NCI-H1436 (cell line): ENCODE data around the gene DHRS7C.

ENCODE experiments used
- DNase-seq: peaks from one replicate; lab custom pipeline; 2025; lab: John Stamatoyannopoulos, UW

Gene DHRS7C, protein sequence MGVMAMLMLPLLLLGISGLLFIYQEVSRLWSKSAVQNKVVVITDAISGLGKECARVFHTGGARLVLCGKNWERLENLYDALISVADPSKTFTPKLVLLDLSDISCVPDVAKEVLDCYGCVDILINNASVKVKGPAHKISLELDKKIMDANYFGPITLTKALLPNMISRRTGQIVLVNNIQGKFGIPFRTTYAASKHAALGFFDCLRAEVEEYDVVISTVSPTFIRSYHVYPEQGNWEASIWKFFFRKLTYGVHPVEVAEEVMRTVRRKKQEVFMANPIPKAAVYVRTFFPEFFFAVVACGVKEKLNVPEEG

DNA sequence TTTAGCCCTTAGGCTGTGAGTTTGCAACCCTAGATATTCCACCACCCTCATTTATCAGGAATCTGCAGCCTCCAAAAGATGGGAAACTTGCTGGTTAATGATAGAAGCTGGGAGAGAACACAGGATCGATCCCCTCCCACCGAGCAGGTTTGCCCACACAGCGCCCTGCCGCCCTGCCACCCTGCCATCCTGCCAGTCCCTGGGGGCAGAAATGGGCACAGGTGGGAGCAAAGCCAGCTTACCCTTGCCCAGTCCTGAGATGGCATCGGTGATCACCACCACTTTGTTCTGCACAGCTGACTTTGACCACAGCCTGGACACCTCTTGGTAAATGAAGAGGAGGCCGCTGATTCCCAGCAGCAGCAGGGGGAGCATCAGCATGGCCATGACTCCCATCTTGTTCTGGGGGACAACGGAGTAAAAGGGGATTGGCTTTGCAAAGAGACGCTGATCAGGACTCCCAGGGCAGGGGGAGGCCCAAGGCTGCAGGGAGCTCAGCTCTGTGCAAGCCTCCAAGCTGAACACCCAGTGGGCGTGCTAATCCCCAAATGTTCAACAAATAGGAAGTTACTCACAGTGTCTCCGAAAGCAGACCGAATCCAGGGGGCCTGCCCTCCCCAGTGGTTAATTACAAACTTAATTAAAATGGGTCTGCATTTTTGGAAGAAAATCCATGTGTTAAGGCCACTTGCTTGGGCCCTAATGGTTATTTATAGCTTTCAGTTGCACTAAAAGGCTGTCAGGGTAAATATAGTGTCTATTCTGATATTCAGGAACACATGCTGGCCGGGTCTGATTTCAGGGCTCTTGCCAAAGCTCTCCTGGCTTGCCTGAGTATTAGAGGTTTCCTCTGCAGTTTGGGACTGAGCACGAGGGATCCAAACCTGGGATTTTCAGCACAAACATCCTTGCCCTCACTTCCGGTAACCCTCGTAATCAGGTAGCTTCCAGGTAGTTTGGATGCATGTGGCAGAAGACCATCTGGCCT is at the start of gene DHRS7C:
TSS of gene DHRS7C (minus strand) at position 704 of the 988 bp plus-strand sequence. CDS start at position 396, 308 bp downstream.
- no peak for DNase-seq

DNA sequence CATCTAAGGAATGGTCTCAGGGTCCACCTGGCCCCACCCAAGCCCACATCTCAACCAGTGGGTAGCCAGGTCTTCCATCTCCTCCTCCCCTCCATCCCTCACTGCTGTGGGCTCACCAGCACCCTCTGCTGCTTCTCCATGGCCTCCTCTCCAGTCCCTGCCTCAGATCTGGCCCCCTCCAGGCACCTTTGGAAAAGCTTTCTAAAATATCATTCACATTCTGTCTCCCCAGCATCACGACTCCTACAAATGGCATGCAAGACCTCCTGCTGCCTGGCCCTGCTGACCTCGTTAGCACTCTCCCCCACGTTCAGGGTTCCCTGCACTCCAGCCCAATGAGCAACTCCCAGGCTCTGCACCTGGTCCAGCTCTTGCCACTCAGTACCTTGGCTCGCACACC is 48.0 kb upstream of the DHRS7C start:
- DNase-seq = no peak

DNA sequence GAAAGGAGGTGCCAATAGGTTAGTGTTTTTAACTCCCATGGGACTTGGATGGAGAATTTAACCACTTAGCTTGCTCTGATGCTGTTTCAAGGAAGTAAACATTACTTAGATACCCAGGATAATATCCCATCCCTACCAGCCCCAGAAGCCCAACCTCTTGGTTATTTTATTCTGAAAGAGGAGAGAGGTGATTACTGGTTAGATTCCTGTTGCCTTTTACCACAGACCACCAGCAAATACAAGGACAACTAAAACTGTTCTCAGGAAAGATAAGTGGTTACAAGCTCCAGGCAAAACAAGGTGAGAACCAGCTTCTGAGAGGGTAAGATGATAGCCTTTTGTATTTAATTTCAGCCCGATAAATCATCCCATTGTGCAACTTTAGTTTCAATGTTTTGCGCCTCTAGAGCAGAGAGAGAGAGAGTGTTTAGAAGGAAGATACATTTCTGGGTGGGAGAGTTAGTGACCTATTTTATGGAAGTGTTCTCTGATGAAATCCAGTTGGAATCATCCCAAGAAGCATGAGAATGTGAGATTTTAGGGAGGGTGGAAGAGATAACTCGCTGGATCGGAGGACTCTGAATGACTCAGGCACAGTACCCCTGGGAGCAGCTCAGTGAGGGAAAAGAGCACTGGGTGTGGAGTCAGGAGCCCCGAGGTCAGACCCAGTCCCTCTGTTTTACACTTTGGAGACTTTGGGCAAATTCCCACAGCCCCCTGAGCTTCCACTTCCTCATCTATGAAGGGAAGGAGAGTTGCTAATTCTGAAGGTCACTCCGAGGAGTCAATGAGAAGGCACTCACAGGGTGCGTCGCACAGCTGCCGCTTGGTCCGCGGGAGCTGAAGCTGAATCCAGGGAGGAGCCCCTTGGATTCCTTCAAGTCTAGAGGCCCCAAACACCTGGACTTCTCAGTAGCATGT is 46.4 kb upstream of the DHRS7C start:
- DNase-seq = no peak

DNA sequence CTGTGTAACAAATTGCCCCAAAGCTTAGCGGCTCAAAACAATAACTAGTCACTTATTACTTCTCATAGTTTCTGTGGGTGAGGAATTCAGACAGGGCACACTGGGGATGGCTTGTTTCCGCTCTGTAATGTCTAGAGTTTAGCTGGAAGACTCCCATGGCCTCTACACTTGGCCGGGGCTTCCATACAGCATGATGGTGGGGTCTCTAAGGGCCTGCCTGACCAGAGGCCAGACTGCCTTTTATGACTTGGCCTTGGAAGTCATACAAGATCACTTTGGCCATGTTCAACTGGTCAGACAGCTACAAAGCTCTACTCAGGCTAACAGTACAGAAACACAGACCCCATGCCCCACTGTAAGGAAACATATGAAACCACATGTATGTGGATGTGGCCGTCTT is 42.5 kb upstream of the DHRS7C start:
- no peak for DNase-seq

DNA sequence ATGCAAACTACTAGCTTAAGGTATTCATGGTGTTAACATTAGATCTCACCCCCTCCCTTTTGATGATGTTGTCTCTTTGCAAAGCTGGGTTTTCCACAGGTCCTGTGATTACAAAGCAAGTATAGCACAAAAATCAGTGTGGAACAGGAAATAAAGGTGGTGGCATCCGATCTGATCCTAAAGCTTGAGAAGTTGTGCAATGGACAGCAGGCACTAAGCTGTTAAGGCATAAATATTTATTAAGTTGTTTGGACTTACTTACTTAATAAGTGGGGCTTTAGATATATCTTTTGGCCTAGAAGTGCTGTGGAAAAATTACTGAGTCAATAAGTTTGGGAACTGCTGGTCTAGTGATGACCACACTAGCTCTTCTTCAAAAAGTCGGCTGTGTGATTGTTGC is 39.3 kb upstream of the DHRS7C start:
- DNase-seq = no peak

DNA sequence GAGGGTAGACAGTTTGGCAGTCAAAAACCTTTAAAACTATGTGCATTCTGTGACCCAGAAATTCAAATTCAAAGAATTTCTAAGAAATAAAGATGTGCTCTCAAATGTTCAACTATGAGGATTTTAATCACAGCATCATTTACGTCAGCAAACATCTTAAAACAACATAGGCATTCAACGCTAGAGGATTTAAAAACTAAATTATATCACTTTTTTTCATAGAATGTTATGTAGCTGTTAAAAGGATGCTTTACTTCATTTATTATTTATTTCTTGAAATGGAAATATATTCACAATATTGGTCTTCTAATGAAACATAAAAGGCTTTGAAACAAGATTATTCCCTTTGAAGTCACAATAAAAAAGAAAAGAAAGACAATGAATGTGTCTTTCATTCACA is 38.0 kb upstream of the DHRS7C start:
- no peak for DNase-seq

DNA sequence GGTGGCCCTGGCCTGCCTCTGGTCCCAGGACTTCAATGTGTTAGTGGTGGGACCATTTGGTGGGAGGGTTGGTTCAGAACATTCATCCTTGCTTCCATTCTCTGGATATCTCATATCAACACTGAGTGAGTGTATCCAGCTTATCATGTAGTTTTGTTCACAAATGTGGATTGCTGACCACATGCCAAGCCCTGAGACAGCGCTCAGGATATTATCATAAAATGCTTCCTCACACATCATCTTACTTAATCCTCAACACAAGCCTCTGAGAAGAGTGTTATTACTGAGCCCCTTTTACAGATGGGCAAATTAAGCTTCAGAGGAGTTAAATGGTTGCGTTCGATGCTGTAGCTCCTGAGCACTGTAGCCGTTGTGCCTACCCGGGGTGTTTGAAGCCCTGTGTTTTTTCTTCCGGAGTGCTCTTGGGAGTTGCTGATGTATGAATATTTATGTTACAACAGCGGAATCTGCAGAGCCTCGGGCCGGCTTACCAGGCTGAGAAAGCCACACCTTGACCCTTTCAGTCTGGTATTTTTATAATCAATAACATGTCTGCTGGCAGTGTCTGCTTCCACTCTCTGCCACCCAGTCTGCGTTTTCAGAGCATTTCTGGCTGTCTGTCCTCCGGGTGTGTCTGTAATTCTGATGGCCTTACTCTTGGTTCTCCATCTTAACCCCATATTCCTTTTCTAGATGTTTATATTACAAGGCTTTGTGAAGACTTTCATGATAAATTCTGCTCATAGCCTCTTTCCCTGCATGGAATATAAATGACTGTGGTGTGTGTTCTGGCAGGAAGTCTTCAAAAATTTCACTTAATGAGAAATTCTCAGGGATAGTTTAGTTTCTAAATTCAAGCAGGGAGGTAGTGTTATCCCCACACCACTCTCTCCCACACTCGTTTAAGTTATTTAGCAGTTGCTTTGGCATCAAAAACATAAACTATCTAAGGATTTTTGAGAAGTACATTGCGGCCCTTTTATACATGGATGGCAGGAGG is 37.2 kb upstream of the DHRS7C start:
- DNase-seq = no peak

DNA sequence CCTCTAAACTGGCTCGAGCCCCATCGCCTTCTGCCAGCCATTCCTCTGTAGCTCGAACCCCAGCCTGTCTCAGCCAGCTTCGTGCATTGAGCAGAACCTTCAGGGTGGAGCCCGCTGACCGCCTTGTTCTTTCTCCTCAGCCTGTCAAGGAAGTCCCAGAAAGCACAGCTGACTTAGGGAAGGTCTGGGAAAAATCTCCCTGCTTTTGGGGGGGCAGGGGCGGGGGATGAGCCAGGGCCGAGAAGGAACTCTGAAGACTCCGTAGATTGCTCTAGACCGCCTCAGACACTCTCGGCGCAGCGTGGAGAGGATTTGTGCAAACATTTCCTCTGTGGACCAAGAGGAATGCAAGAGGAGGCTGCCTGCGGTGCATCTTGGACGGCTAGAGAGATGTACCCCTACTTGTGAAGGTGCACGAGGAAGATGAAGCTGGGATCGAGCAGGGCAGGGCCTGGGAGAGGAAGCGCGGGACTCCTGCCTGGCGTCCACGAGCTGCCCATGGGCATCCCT is 34.3 kb upstream of the DHRS7C start, which contains the start of gene GLP2R:
TSS of gene GLP2R (plus strand) at position 284 of the 510 bp plus-strand sequence. CDS start at position 424, 140 bp downstream.
- no peak for DNase-seq

DNA sequence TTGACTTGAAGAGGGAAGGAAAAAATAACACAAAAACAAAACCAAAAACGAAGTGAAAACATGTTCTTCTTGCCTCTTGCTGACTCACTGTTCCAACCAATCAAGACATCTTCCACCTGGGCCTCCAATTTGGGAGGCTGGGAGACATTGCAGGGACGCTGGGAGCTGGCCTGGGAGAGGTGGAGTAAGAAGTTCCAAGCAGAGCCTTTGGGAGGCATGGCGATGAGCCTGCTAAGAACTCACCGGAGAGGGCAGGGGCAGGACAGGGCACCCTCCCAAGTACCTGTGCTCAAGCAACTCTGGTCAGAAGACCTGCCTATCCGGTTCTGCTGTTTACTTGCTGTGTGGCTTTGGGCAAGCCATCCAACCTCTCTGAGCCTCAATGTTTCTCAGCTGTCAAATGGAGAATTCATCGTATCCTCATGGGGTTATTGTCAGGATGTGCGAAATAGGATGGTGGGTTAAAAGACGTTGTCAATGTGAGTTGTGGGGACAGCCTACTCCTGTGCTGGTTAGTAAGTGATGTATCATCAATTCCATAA is 33.5 kb upstream of the DHRS7C start:
- no peak for DNase-seq

DNA sequence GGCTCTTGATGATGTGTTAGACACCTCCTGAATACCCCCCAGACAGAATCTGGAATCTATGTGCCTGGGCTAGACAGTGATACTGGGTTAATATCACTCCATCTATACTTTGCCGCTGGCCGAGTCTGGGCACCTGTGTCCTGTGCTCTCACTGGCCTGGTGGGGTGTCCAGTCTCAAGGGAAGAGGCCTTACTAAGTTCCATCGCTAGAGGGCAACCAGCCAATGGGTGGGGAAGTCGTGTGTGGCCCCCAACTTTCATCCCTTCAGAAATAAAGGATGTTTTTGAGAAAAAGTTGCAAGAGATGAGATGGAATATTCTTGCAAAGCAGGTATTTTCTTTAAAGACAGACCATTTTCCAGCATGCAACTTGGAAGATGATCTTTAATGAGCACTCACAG is 32.7 kb upstream of the DHRS7C start:
- DNase-seq = no peak

DNA sequence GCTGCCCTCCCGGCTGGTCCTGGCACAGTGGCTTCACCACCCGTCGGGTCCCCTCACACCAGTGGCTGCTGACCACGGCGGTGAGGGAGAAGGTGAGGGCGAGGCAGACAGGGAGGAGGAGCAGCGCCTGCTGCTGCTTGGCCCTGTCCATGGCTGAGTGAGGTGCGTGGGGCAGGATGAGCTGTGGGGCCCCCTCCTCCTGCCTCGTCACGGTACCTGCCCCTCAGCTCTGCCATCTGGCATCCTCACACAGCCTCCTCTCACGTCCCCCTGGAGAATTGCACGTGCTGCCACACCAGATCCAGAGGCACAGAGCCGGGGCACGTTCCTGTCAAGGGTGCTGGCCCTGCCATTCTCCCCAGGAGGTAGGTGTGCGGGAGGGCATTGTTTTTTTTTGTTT is 30.5 kb upstream of the DHRS7C start, which contains the start of gene GSG1L2:
TSS of gene GSG1L2 (minus strand) at position 159 of the 400 bp plus-strand sequence. CDS start at position 151, 8 bp downstream.
- DNase-seq = no peak

DNA sequence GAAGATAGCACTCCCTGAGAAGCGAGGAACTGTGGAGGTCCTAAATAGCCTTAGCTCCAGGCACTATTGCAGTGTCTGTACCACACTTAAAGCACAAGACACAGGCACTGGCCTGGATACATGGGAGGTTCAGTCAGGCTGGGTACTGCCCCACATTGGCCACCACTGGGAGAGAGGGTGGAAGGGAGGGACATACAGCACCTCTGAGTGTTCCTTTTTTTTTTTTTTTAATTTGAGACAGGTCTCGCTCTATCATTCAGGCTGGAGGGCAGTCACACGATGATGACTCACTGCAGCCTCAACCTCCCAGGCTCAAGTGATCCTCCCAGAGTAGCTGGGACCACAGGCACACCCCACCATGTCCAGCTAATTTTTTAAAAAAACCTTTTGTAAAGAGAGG is 29.1 kb upstream of the DHRS7C start:
- DNase-seq = no peak

DNA sequence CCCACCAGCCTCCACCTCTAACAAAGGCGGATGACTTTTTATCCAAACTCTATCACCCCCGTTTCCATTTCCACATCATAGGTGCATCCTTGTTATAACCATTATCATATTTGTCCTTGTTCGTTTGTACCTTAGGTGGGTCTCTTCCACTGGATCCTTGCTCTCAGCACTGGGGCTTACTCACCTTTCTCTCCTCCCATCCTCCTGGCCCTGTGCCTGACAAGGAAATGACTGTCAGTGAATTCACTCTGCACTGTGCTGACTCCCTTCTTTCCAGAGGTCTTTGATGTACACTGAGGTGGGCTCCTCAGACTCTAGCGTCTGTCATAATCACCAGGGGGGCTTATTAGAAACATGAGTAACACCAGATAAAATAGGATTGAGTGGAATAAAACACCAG is 27.4 kb upstream of the DHRS7C start:
- no peak for DNase-seq

DNA sequence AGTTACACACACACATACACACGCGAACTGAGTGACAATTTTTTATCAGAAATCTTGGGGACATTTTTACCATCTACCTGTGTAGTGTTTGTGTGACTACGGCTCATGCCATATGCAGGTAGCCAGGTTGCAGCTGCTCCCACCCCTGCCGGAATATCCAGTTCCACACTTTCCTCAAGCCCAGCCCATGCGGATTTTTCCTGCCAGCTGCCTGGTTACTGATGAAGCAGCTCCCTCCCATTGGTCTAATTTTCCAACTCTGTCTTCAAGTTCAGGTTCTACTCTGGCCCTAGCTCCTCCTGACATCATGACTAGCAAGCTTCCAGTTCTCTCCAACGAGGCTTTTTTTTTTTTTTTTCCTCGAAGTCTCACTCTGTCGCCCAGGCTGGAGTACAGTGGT is 25.7 kb upstream of the DHRS7C start:
- no peak for DNase-seq

DNA sequence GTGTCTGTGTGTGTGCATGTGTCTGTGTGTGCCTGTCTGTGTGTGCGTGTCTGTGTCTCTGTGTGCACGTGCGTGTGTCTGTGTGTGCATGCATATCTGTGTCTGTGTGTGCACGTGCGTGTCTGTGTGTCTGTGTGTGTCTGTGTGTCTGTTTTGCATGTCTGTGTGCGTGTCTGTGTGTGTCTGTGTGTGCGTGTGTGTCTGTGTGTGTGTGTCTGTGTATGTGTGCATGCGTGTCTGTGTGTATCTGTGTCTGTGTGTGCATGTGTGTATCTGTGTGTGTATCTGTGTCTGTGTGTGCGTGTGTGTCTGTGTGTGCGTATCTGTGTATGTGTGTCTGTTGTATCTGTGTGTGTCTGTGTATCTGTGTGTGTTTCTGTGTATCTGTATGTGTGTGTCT is 25.1 kb upstream of the DHRS7C start:
- DNase-seq = no peak

DNA sequence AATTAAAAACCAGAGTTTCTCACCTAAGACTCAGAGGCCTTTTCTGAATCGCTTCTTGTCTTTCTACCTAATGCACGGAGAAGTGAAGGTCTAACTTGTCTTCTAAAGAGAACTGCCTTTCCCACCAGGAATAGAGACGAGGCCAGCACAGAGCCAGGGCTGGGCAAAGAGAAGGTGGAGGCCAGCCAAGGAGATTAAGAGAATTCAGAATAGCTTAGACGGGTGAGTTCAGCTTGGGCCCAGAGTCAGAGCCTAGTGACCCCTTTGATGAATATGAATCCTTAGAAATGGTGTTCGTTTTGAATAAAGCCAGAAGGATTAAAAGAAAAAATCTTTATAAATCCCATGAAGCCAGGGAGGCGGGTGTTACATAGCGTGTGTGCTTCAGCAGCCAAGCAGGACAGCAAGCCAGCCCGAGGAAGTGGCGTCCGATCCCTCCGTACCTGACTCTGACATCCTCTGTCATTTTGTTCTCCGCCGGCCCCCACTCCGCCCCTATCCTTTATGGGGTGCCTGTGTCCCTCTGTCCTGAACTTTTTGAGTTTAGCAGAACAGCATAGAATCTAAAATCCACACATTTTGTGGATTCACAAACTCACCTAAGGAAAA is 23.0 kb upstream of the DHRS7C start:
- no peak for DNase-seq

DNA sequence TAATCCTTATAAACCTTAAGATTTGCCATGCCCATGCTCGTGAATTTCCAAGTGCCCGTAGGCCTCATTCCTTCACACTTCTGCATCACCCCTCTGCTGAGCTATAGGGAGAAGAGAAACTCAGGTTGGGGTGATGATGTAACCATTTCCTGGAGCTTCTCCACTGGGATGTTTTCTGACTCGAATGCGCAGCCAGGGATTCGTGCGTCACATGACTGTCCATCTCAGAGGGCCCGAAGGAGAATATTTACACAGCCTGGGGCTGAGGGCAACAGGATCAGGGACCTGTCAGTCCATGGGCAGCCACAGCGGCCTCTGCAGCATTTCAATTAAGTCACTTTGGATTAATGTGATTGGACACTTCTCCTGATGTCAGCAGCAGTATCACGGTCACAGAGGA is 21.8 kb upstream of the DHRS7C start:
- no peak for DNase-seq

DNA sequence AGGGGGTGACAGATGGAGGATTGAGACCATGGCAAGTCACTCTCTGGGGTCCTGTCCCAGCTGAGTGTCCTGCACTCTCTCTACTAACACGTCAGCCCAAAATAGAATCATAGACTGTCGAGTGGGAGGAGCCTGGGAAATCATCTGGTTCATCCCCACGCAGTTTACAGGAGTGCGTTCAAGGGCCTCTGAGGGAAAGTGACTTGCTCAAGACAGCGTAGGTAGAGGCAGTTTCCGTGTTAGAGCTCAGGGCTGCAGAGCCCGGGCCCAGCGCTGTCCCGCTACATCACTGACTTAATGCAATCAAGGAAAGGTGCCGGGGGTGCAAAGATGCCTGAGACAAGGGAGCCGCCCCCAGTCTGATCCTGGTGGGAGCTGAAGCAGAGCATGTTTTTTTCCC is 20.1 kb upstream of the DHRS7C start:
- DNase-seq = no peak

DNA sequence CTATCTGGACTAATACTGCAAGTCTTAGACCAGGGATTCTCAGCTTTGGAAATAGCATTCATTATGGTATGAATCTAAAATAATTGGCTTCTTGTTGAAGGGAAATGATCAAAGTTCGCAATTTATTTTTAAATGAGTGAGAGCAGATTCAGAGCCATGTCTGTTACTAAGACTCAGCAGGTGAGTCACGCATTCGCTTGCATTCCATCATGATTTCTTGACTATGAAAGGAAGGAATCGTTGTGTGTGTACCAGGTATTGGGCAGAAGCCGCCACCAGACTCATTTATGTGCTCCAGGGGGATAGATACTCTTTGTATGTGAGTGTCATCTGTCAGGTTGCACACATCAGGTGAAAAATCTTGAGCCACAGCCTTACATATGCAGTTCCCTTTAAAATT is 19.7 kb upstream of the DHRS7C start:
- DNase-seq = no peak
